COR-L47 (cell line): ENCODE results near the gene APOBEC3B.
"Not testable (repeated sequence)": the region's sequence is repeated elsewhere in the genome, so short reads cannot be mapped to it uniquely, and the experiment has no call there.

Experiments
- DNase-seq: peaks from one replicate; lab custom pipeline; 2025; lab: John Stamatoyannopoulos, UW

The APOBEC3B gene

GRCh38 chr22:38967451-38968450 lies 14.4 kb upstream of the APOBEC3B start:
- DNase-seq, result no peak

- DNase-seq, result no peak
Measured at GRCh38 chr22:38968801-38969200, 13.3 kb upstream of the APOBEC3B start.

DNA sequence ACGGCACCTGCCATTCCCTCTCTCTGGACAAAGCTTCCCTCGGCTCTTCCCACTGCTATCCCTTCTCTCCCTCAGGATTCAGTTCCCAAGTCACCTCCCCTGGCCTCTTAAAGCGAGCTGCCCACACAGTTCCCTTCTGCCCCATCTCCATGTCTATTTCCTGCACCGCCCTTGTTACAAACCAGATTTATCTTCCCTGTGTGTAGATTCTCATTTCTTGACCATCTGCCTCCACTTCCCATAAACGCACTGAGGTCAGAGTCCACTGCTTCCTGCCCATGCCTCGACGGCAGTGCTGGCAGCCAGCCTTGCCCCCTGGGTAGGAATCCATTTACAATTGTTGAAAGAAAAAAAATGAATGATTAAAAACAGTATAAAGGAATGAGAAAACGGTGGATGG lies 11.6 kb upstream of the APOBEC3B start:
- DNase-seq, result no peak

DNA sequence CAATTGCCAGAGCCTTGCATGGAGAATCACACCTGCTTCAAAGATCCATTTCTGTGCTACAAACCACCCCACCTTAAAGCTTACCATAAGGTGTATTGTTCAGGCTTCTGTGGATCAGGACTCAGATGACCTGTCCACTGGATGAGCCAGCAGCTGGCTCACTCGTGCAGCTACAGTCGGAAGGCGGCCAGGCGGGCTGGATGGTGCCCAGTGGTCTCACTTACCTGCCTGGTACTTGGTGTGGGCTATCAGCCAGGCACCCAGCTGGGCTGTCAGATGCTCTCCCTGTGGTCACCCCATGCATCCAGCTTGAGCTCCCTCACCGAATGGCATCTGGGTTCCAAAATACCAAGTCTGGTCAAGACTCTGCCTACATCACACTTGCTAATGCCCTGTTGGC lies 10.9 kb upstream of the APOBEC3B start:
- DNase-seq, result no peak

- no peak for DNase-seq
Measured at GRCh38 chr22:38971791-38972190, 10.4 kb upstream of the APOBEC3B start.

- DNase-seq, result no peak
Measured at GRCh38 chr22:38972558-38972957, 9.6 kb upstream of the APOBEC3B start.

GRCh38 chr22:38973289-38974169 lies 8.6 kb upstream of the APOBEC3B start:
- DNase-seq, result peak; percentile 14

DNA sequence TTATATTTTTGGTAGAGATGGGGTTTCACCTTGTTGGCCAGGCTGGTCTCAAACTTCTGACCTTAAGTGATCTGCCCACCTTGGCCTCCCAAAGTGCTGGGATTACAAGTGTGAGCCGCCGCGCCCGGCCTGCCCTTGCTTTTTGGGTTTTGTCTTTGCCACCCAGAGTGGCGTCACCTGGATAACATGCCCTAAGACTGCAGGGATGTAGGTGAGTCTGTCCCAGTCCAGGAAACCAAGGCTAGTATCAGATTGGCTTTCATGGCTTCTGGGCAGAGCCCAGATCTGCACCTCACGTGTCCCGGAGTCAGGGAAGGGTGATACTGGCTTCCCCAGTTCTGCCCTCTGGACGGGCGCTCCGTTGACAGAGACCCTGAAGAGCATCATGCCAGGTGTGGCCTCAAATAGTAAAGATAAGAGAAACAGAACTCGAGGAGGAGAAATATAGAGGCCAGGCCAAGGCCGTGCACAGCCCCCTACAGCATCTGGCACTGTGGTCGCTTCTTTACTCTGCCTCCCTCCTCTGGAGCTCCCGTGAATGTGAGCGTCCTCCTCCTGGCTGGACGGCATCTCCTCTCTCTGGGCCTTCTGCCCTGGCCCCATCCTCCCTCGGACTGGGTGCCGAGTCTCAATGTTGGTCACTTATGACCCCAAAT lies 7.8 kb upstream of the APOBEC3B start:
- no peak for DNase-seq

- no peak for DNase-seq
Measured at GRCh38 chr22:38974826-38975175, 7.3 kb upstream of the APOBEC3B start.

DNA sequence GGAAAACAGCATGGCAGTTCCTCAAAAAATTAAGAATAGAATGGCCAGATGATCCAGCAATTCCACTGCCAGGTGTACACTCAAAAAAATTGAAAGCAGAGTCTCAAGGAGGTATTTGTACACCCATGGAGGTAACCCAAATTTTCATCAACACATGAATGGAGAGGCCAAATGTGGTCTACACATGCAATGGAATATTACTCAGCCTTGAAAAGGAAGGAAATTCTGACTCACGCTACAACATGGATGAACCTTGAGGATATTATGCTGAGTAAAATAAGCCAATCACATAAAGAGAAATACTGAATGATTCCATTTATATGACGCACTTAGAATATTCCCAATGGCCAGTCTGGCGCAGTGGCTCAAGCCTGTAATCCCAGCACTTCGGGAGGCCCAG lies 4.9 kb upstream of the APOBEC3B start:
- not testable (repeated sequence) for DNase-seq

- DNase-seq, result not testable (repeated sequence)
Measured at GRCh38 chr22:38980587-38980986, 1.6 kb upstream of the APOBEC3B start.

DNA sequence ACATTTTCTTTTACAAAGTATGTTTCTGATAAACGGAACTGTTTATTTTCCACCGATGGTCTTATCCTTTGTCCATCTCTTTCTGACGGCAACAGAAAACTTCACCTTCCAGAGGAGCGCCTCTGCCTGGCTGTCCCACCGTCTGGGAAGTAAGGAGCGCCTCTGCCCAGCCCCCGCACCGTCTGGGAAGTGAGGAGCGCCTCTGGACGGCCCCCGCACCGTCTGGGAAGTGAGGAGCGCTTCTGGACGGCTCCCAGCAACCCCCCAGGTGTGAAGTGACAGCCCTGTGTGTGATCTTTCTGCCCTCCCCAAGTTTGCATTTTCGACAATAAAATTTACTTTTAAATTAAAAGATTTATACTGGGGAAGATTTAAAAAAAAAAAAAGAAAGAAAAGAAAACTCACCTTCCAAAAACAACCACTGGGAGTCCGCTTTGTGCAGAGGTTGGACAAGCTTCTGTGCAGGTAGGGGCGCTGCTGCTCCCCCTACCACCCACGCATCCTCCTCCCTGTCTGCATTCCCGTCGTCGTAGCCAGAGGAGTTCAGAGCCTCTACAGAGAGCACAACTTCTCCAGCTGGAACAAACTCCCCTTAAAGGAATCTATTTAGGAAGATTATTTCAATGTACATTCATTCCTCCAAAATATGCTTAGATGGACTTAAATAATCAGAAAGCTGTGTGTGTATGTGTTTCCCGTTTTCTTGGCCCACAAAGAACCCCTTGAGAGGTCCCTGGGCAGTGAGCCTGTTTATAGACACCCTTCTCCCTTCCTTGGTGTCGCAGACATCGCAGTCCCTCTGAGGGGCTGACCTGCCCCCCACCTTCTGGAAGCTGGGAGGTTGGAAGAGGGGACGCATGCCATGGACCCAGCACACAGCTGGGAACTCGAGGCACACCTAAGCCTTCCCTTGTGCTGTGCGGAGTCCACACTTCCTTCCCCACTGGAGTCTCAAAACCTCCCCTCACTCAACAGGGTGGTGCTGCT lies 849 bp upstream of the APOBEC3B start:
- no peak for DNase-seq

GRCh38 chr22:38984224-38984623 lies 2.1 kb downstream of the APOBEC3B start:
- no peak for DNase-seq

- DNase-seq, result not testable (repeated sequence)
Measured at GRCh38 chr22:38984784-38985757, 2.9 kb downstream of the APOBEC3B start.

- DNase-seq, result no peak
Measured at GRCh38 chr22:38986629-38987028, 4.5 kb downstream of the APOBEC3B start.

GRCh38 chr22:38987171-38987895 lies 5.2 kb downstream of the APOBEC3B start:
- no peak for DNase-seq

DNA sequence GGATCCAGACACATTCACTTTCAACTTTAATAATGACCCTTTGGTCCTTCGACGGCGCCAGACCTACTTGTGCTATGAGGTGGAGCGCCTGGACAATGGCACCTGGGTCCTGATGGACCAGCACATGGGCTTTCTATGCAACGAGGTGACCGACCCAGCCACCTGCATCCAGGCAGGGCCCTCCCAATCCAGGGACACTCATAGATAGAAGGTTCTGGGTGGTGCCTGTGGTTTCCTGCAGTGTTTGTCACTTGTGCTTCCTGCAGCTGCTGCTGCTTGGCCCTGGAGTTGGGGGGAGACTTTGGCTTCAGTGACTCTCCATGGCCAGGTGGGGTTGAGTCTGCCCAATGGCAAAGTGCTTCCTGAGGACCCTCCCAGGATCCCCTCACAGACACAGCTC lies 7.3 kb downstream of the APOBEC3B start:
- no peak for DNase-seq

- DNase-seq, result not testable (repeated sequence)
Measured at GRCh38 chr22:38992871-38993371, 10.8 kb downstream of the APOBEC3B start.

DNA sequence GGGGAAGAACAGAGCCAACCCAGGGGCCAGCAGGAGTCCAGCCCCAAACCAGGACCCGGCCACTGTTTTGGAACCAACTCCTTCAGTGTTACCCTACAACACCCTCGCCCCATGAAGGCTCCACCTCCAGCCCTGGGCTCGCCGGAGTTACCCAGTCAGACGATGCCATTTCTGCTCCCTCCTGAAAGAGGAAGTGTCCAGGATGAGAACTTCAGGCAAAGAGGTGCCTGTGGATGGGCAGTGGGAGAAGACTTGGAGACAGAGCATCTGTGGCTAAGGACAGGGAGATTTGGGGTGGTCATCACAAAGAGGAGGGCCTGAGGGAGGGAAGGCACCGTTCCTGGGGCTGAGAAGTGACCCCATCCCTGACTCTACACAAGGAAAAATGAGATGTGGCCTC lies 14.0 kb downstream of the APOBEC3B start:
- no peak for DNase-seq
